Karpas-422 (cell line): Measurements from ENCODE around the gene SLC25A33. TPM values are rescaled to one million over a fixed set of nuclear protein-coding genes. Genes with fewer than 3 reads are reported as not detected.
"Not testable (repeated sequence)": the region's sequence is repeated elsewhere in the genome, so short reads cannot be mapped to it uniquely, and the experiment has no call there.

Source experiments
- DNase-seq: peaks from one replicate; pipeline ENCODE4 v3.0.0-alpha.2; 2015
- H2AFZ ChIP-seq: fragments of 200-600 bp; sonication (generic); 2 replicates; pipeline ENCODE4 v1.6.1; 2014; ENCODE audit warnings: antibody characterized with exemption, low read length, mixed read lengths
- H3K27ac ChIP-seq: fragments of 200-600 bp; sonication (generic); 2 replicates; pipeline ENCODE4 v1.5.1; 2014; ENCODE audit warnings: mild to moderate bottlenecking, low read length, moderate library complexity
- H3K27me3 ChIP-seq: fragments of 200-600 bp; sonication (generic); 2 replicates; pipeline ENCODE4 v1.6.1; 2014; ENCODE audit warnings: low read length, mixed read lengths
- H3K36me3 ChIP-seq: fragments of 200-600 bp; sonication (generic); 2 replicates; pipeline ENCODE4 v1.6.1; 2014; ENCODE audit warnings: low read length, mixed read lengths; ENCODE audit not compliant: insufficient read depth
- H3K4me1 ChIP-seq: fragments of 200-600 bp; sonication (generic); 2 replicates; pipeline ENCODE4 v1.6.1; 2014; ENCODE audit warnings: mild to moderate bottlenecking, low read length, mixed read lengths
- H3K4me2 ChIP-seq: fragments of 200-600 bp; sonication (generic); 2 replicates; pipeline ENCODE4 v1.6.1; 2014; ENCODE audit warnings: low read length, low read depth, mild to moderate bottlenecking; ENCODE audit not compliant: poor library complexity, severe bottlenecking
- H3K4me3 ChIP-seq: fragments of 200-600 bp; sonication (generic); 2 replicates; pipeline ENCODE4 v1.5.1; 2014; ENCODE audit warnings: mild to moderate bottlenecking, antibody characterized with exemption, low read length, mixed read lengths
- H3K79me2 ChIP-seq: fragments of 200-600 bp; sonication (generic); 2 replicates; pipeline ENCODE4 v1.6.1; 2014; ENCODE audit warnings: mild to moderate bottlenecking, low read length, mixed read lengths
- H3K9ac ChIP-seq: fragments of 200-600 bp; sonication (generic); 2 replicates; pipeline ENCODE4 v1.6.0; 2014; ENCODE audit warnings: low read length
- H3K9me2 ChIP-seq: fragments of 200-600 bp; sonication (generic), shearing (Covaris generic); replicated peaks from 2 replicates; pipeline ENCODE4 v1.6.0; 2014; ENCODE audit warnings: mild to moderate bottlenecking, low read length, moderate library complexity; ENCODE audit not compliant: insufficient read depth
- H3K9me3 ChIP-seq: fragments of 300-700, 200-600 bp; sonication (generic); 2 replicates; pipeline ENCODE4 v1.6.1; 2014; ENCODE audit warnings: low read length, mixed read lengths
- H4K20me1 ChIP-seq: fragments of 200-600 bp; sonication (generic); 2 replicates; pipeline ENCODE4 v1.6.1; 2014; ENCODE audit warnings: mild to moderate bottlenecking, antibody characterized with exemption, low read length, low read depth; ENCODE audit not compliant: insufficient read depth
- total RNA-seq: library from RNA; depleted of rRNA; stranded (reverse); fragments of >200 nt; shearing (Covaris generic); gene quantifications from 2 replicates; pipeline ENCODE4 v1.2.3, GENCODE V29; 2014; ENCODE audit warnings: low replicate concordance

SLC25A33 gene
- total RNA-seq, 1 experiment from 2014 or later = 25.2 TPM

DNA sequence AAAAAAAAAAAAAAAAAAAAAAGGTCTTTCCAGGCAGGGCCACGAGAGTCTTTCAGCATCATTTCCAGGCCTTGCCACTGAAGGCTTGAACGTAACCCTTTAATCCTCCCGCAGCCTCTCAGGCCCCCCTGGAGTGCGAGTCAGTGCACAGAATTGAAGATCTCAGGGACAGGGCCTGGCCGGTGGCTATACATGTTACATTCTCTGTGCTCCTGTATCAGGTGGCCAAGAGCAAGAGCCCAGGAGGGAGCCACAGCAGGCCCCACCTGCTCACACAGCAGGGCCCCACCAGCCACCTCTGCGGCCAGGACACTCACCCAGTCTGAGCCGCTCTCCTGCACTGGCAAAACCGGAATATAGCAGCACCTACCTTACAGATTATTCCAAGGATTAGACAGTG lies 34.1 kb upstream of the SLC25A33 start:
- no peaks in the 10 kb centered on the region for H3K4me1 ChIP-seq
- H3K27me3 ChIP-seq = no peaks in the 10 kb centered on the region
- no peak overlapping the region for H3K4me3 ChIP-seq
- H3K9me3 ChIP-seq = no peaks in the 10 kb centered on the region
- H2AFZ ChIP-seq = no peak overlapping the region
- no peaks in the 10 kb centered on the region for H3K9me2 ChIP-seq
- H3K79me2 ChIP-seq = no peaks in the 10 kb centered on the region
- no peaks in the 10 kb centered on the region for H3K36me3 ChIP-seq
- H3K27ac ChIP-seq = no peak overlapping the region
- no peaks in the 10 kb centered on the region for H4K20me1 ChIP-seq
- DNase-seq = no peak
- no peak overlapping the region for H3K9ac ChIP-seq
- H3K4me2 ChIP-seq = no peak overlapping the region

DNA sequence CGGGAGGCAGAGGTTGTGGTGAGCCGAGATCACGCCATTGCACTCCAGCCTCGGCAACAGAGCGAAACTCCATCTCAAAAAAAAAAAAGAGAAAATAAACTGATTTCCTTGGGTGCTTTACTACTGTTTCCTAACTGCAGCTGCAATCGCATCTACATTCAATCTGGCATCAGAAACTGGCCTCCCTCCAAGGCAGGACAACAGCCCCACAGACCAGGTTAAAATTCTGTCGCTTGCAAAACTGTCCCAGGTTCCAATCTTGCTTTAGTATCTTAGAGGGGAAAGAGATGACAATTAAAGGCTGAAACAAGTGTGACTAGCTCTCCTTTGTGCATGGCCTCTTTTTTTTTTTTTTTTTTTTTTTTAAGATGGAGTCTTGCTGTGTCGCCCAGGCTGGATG lies 32.4 kb upstream of the SLC25A33 start:
- Histone ChIP-seq H4K20me1 (no peaks in the 10 kb centered on the region), H2AFZ (no peak overlapping the region), H3K4me2 (no peak overlapping the region), H3K36me3 (no peaks in the 10 kb centered on the region), H3K9me3 (no peaks in the 10 kb centered on the region), H3K4me3 (no peak overlapping the region), H3K9ac (no peak overlapping the region), H3K27me3 (no peaks in the 10 kb centered on the region), H3K27ac (no peak overlapping the region), H3K4me1 (no peaks in the 10 kb centered on the region), H3K9me2 (no peaks in the 10 kb centered on the region), H3K79me2 (no peaks in the 10 kb centered on the region)
- DNase-seq = no peak

DNA sequence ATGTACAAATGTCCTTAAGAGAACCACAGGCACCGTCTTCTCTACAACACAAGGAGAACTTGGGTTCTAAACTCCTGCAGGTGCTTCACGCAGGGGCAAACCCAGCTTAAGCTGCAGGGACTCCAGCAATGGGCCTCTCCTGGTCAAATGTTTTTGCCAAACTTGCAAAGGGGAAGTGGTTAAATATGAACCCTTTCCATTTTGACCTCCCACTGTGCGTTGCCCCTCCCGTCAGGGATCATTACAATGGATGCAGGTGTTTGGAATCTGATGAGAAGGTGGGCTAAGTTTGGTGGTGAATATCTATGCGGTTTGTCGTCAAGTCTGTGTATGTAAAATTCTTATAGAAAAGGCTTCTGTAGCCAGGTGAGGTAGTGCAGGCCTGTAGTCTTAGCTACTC lies 29.1 kb upstream of the SLC25A33 start:
- no peak overlapping the region for H2AFZ ChIP-seq
- H4K20me1 ChIP-seq = no peaks in the 10 kb centered on the region
- H3K36me3 ChIP-seq = no peaks in the 10 kb centered on the region
- no peak overlapping the region for H3K4me3 ChIP-seq
- H3K9me2 ChIP-seq = no peaks in the 10 kb centered on the region
- H3K4me1 ChIP-seq = no peaks in the 10 kb centered on the region
- no peaks in the 10 kb centered on the region for H3K27me3 ChIP-seq
- H3K9me3 ChIP-seq = no peaks in the 10 kb centered on the region
- no peak overlapping the region for H3K27ac ChIP-seq
- no peaks in the 10 kb centered on the region for H3K79me2 ChIP-seq
- no peak overlapping the region for H3K9ac ChIP-seq
- DNase-seq = no peak
- H3K4me2 ChIP-seq = no peak overlapping the region

DNA sequence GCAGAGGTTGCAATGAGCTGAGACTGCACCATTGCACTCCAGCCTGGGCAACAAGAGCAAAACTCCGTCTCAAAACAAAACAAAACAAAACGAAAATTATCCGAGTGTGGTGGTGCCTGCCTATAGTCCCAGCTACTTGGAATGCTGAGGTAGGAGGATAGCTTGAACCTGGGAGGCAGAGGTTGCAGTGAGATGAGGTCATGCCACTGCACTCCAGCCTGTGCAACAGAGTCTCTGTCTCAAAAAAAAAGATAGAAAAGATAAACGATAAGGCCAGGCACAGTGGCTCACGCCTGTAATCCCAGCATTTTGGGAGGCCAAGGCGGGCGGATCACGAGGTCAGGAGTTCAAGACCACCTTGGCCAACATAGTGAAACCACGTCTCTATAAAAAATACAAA lies 23.7 kb upstream of the SLC25A33 start:
- not testable (repeated sequence) for H3K9me3 ChIP-seq, DNase-seq, H3K79me2 ChIP-seq, H3K27me3 ChIP-seq, H2AFZ ChIP-seq, H3K27ac ChIP-seq, H3K9me2 ChIP-seq, H3K36me3 ChIP-seq, H3K4me1 ChIP-seq, H3K4me2 ChIP-seq, H4K20me1 ChIP-seq, H3K4me3 ChIP-seq, H3K9ac ChIP-seq

DNA sequence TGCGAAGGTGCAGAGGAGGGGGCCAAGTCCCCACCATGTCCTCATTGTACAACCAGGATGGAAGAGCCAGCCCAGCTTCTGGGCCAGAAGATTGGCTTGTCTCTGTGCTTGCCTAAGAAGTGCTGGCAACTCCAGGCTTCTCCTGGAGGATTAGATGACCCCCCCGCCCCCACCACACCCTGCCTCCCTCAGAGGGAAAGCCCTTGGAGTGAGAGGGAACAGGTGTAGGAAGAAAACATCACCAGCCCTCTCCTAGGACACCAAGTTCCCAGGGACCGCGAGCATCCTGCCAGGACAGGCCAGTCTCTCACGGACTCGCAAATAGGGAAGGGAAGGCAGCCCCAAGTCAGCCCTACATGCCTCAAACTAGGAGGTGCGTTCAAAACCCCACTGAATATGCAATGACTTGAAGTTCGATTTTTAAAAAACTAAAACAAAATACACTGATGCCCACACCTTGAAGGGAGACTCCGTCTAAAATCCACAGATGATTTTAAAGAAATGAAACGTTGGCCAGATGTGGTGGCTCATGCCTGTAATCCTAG lies 20.7 kb upstream of the SLC25A33 start:
- H3K9ac ChIP-seq = no peak overlapping the region
- DNase-seq = no peak
- H3K79me2 ChIP-seq = no peaks in the 10 kb centered on the region
- no peak overlapping the region for H3K4me3 ChIP-seq
- H3K27me3 ChIP-seq = no peaks in the 10 kb centered on the region
- no peaks in the 10 kb centered on the region for H3K4me1 ChIP-seq
- H3K36me3 ChIP-seq = no peaks in the 10 kb centered on the region
- no peak overlapping the region for H3K27ac ChIP-seq
- H3K9me3 ChIP-seq = no peaks in the 10 kb centered on the region
- no peaks in the 10 kb centered on the region for H3K9me2 ChIP-seq
- no peak overlapping the region for H3K4me2 ChIP-seq
- no peaks in the 10 kb centered on the region for H4K20me1 ChIP-seq
- no peak overlapping the region for H2AFZ ChIP-seq

DNA sequence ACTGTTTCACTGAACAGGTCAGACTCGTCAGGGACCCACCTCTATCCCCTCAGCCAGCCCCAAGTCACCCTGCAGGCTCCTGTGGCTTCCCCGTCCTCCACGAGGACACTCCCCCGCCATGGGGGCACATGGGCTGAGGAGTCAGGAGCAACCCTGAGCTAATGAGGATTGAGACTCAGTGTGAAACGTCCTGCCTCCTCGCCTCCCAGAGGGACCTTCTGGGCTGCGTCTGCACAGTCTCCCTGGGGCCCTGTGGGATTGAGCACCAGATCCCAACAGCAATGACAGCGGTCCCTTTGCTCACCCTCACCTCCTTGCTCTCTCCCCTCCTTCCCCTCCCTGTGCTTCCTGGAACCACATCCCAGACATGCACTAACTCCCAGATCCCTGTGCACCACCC lies 18.9 kb upstream of the SLC25A33 start:
- no peaks in the 10 kb centered on the region for H3K9me3 ChIP-seq
- no peaks in the 10 kb centered on the region for H4K20me1 ChIP-seq
- H3K4me2 ChIP-seq = no peak overlapping the region
- no peak overlapping the region for H3K27ac ChIP-seq
- H3K4me3 ChIP-seq = no peak overlapping the region
- no peaks in the 10 kb centered on the region for H3K9me2 ChIP-seq
- no peak overlapping the region for H2AFZ ChIP-seq
- no peaks in the 10 kb centered on the region for H3K4me1 ChIP-seq
- H3K79me2 ChIP-seq = no peaks in the 10 kb centered on the region
- no peaks in the 10 kb centered on the region for H3K36me3 ChIP-seq
- no peaks in the 10 kb centered on the region for H3K27me3 ChIP-seq
- H3K9ac ChIP-seq = no peak overlapping the region
- DNase-seq = no peak

DNA sequence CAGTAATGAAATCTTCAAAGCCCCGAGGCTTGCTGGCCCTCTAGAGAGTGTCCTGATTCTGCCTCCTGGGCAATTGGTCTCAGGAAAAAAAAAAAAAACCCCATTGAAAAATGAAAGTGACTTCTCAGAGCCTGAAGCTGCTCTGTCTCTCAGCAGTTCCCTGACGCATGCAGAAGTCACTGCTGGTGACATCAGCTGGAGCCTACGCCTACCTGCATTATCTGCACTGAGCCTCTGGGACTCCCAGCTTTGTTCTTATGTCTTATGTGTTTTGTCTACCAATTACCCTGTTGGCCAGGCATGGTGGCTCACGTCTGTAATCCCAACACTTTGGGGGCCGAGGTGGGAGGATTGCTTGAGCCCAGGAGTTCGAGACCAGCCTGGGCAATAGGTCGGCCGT lies 10.1 kb upstream of the SLC25A33 start:
- Histone ChIP-seq H3K79me2 (no peaks in the 10 kb centered on the region), H3K27ac (no peak overlapping the region), H3K36me3 (no peaks in the 10 kb centered on the region), H3K27me3 (no peaks in the 10 kb centered on the region), H3K4me1 (no peaks in the 10 kb centered on the region), H3K9me2 (no peaks in the 10 kb centered on the region), H3K4me2 (no peak overlapping the region), H2AFZ (no peak overlapping the region), H3K9me3 (no peaks in the 10 kb centered on the region), H4K20me1 (no peaks in the 10 kb centered on the region), H3K9ac (no peak overlapping the region), H3K4me3 (no peak overlapping the region)
- DNase-seq = no peak

DNA sequence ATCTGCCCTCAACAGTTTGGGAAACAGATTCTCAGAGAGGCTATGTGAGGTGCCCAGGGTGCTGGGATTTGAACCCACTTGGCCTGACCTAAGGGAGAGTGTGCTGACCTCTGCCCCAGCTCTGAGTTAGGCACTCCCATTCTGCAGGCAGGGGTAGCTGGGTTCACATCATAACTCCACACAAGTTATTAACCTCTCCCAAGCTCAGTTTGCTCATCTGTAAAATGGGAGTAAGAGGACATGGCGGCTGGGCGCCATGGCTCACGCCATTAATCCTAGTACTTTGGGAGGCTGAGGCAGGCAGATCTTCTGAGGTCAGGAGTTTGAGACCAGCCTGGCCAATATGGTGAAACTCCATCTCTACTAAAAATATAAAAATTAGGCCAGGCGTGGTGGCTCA lies 8.9 kb upstream of the SLC25A33 start:
- no peak overlapping the region for H3K4me2 ChIP-seq
- no peak for DNase-seq
- no peaks in the 10 kb centered on the region for H3K27me3 ChIP-seq
- no peaks in the 10 kb centered on the region for H3K9me2 ChIP-seq
- no peaks in the 10 kb centered on the region for H3K9me3 ChIP-seq
- H3K9ac ChIP-seq = no peak overlapping the region
- no peaks in the 10 kb centered on the region for H3K36me3 ChIP-seq
- H3K4me1 ChIP-seq = no peaks in the 10 kb centered on the region
- H3K4me3 ChIP-seq = no peak overlapping the region
- H2AFZ ChIP-seq = no peak overlapping the region
- no peaks in the 10 kb centered on the region for H3K79me2 ChIP-seq
- H3K27ac ChIP-seq = no peak overlapping the region
- no peaks in the 10 kb centered on the region for H4K20me1 ChIP-seq

DNA sequence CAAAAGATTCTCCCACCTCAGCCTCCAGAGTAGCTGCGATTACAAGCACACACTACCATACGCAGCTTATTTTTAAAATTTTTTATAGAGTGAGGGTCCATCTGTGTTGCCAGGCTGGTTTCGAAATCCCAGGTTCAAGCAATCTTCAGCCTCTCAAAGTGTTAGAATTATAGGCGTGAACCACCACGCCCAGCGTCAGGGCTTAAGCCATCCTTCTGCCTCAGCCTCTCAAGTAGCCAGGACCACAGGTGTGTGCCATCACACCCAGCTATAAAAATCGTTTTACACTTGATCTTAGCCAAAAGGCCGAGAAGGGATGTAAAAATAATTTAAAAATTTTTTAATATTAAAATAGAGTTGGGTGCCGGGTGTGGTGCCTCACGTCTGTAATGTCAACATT lies 4.3 kb upstream of the SLC25A33 start:
- H3K4me1 ChIP-seq = peaks cover 16% of the 10 kb centered on the region
- H2AFZ ChIP-seq = no peak overlapping the region
- no peak overlapping the region for H3K4me3 ChIP-seq
- H3K9ac ChIP-seq = no peak overlapping the region
- H3K79me2 ChIP-seq = peaks cover 6% of the 10 kb centered on the region
- no peaks in the 10 kb centered on the region for H3K9me3 ChIP-seq
- no peak overlapping the region for H3K4me2 ChIP-seq
- H3K27me3 ChIP-seq = no peaks in the 10 kb centered on the region
- no peaks in the 10 kb centered on the region for H3K9me2 ChIP-seq
- H4K20me1 ChIP-seq = no peaks in the 10 kb centered on the region; the same call in 1 of the 2 replicates
- no peak for DNase-seq
- no peaks in the 10 kb centered on the region for H3K36me3 ChIP-seq
- no peak overlapping the region for H3K27ac ChIP-seq
